ENCODE data around the gene TMEM109. TPM values are rescaled to one million over a fixed set of nuclear protein-coding genes. Genes with fewer than 3 reads are reported as not detected.
A peak's percentile ranks its signal among the peaks of the same experiment; 100 is the strongest.

The TMEM109 gene
- 165 and 202 TPM in 2 replicates for total RNA-seq (2014; rRNA removed)
- Bru-seq, nascent RNA, result percentile 66 among the genes with signal in this experiment
- percentile 88 among the genes with signal in this experiment for BruChase-seq, experiment 1, labeled RNA remaining after a 6-hour chase
- percentile 75 among the genes with signal in this experiment for BruChase-seq, experiment 2, labeled RNA remaining after a 2-hour chase
- long read RNA-seq, transcript TMEM109-201 (4 exons, 2,413 nt), result major isoform, 85 of 166 reads
- long read RNA-seq, transcript TMEM109-202 (3 exons, 1,959 nt), result minor isoform, 6 of 166 reads
- long read RNA-seq, partial matches to known transcripts, result 73 of 166 reads
- long read RNA-seq, other reads (novel, unspliced or antisense), result 2 of 166 reads

- no peaks in the 10 kb centered on the region for H3K27me3 ChIP-seq (ENCODE audit: low read length)
- peak within 1 kb of the TSS; percentile 97 for H2AFZ ChIP-seq (ENCODE audit: low read length)
- H3K79me2 ChIP-seq (ENCODE audit: low read length), result peaks cover 51% of the 10 kb centered on the region
- ChIA-PET POLR2A (ENCODE audit: unreplicated experiment) (interaction anchor here (0.6 kb wide), 2 partner anchors 141 to 1135 kb away, joined by 3 to 6 read pairs; no protein-coding TSS in a partner anchor), CTCF (interaction anchor here (0.6 to 1.9 kb wide), 6 partner anchors 15 to 216 kb away, joined by 3 to 13 read pairs (median 4); no protein-coding TSS in a partner anchor)
- no peaks in the 10 kb centered on the region for H3K9me2 ChIP-seq (replicated peaks; ENCODE audit: low read length)
- peak within 1 kb of the TSS; percentile 89 for H3K9ac ChIP-seq (ENCODE audit: low read length)
- TF ChIP-seq EZH2 (IDR thresholded peaks at IDR 0.05; ENCODE audit: low read length, unreplicated experiment) (no peak), CTCF (conservative IDR thresholded peaks at IDR 0.05; ENCODE audit: low read depth, low read length) (no peak), EZH2phosphoT487 (IDR thresholded peaks at IDR 0.05; ENCODE audit: borderline replicate concordance, low read length) (no peak)
- H4K20me1 ChIP-seq (ENCODE audit: low read length), result peaks cover 7% of the 10 kb centered on the region
- H3K4me2 ChIP-seq (ENCODE audit: low read length), result peak within 1 kb of the TSS; percentile 93
- H3K4me1 ChIP-seq (ENCODE audit: insufficient read depth, low read length), result peaks cover 33% of the 10 kb centered on the region
- H3K27ac ChIP-seq (ENCODE audit: low read length), result peak within 1 kb of the TSS; percentile 73
- intact Hi-C loops (cut with micrococcal nuclease), result loop anchor here (2.0 kb wide), 2 partner anchors 217 to 247 kb away; partner anchors contain the start of gene VPS37C
- peak within 1 kb of the TSS; percentile 73 for H3K4me3 ChIP-seq (ENCODE audit: low read length)
- H3K9me3 ChIP-seq (ENCODE audit: low read length), result no peaks in the 10 kb centered on the region
- peaks cover 7% of the 10 kb centered on the region; the same call in 1 of the 2 replicates for H3K36me3 ChIP-seq (ENCODE audit: low read depth, low read length)
- peaks cover 7% of the 10 kb centered on the region for H3F3A ChIP-seq (ENCODE audit: low read length, unreplicated experiment)
- BruUV-seq (replicated peaks), result no TSS peak
- DNase-seq, result peak; percentile 89
- ATAC-seq, result peak; percentile 71
These were observed at the start of gene TMEM109 for GRCh38 chr11:60913793-60914632. Gene TMEM109 (plus strand): TSS chr11:60914158. CDS start chr11:60919694, 5,536 bp downstream.

- no peak for TF ChIP-seq CTCF (conservative IDR thresholded peaks at IDR 0.05; ENCODE audit: low read depth, low read length)
- no peak for TF ChIP-seq EZH2phosphoT487 (IDR thresholded peaks at IDR 0.05; ENCODE audit: borderline replicate concordance, low read length)
- no peak for TF ChIP-seq EZH2 (IDR thresholded peaks at IDR 0.05; ENCODE audit: low read length, unreplicated experiment)
These were observed 49.0 kb upstream of the TMEM109 start for GRCh38 chr11:60864856-60865513.

More at GRCh38 chr11:60864856-60865513, 49.0 kb upstream of the TMEM109 start:
- no peak overlapping the region for H3K4me3 ChIP-seq (ENCODE audit: low read length)
- intact Hi-C loops (cut with micrococcal nuclease), result no loop called here
- H3K27me3 ChIP-seq (ENCODE audit: low read length), result no peaks in the 10 kb centered on the region
- H3K27ac ChIP-seq (ENCODE audit: low read length), result no peak overlapping the region
- no peaks in the 10 kb centered on the region for H3F3A ChIP-seq (ENCODE audit: low read length, unreplicated experiment)
- no TSS peak for BruUV-seq (replicated peaks)
- ChIA-PET CTCF (no interaction called here), POLR2A (ENCODE audit: unreplicated experiment) (no interaction called here)
- DNase-seq, result no peak
- no peak overlapping the region for H3K4me2 ChIP-seq (ENCODE audit: low read length)
- peaks cover 11% of the 10 kb centered on the region for H3K4me1 ChIP-seq (ENCODE audit: insufficient read depth, low read length)
- H3K9me3 ChIP-seq (ENCODE audit: low read length), result no peaks in the 10 kb centered on the region
- H4K20me1 ChIP-seq (ENCODE audit: low read length), result no peaks in the 10 kb centered on the region
- no peak for ATAC-seq
- no peaks in the 10 kb centered on the region for H3K79me2 ChIP-seq (ENCODE audit: low read length)
- no peak overlapping the region for H2AFZ ChIP-seq (ENCODE audit: low read length)
- no peak overlapping the region for H3K9ac ChIP-seq (ENCODE audit: low read length)
- H3K9me2 ChIP-seq (replicated peaks; ENCODE audit: low read length), result no peaks in the 10 kb centered on the region
- H3K36me3 ChIP-seq (ENCODE audit: low read depth, low read length), result no peaks in the 10 kb centered on the region
